OCI-LY7 (cell line): ENCODE data around the gene ZYG11B.

ENCODE experiments used
- EZH2phosphoT487 ChIP-seq: fragments of 200-600 bp; sonication (generic); IDR thresholded peaks from 2 replicates; pipeline ENCODE4 v1.6.1; 2018; ENCODE audit warnings: low read depth, borderline replicate concordance, mild to moderate bottlenecking, mixed run types, antibody characterized with exemption, low read length, moderate library complexity, mixed read lengths
- TF ChIP-seq, protein P1 (sequence below): fragments of 200-600 bp; sonication (generic); conservative IDR thresholded peaks from 2 replicates; pipeline ENCODE4 v1.5.1; 2014; ENCODE audit warnings: mild to moderate bottlenecking, antibody characterized with exemption, low read length, moderate library complexity, mixed read lengths

DNA sequence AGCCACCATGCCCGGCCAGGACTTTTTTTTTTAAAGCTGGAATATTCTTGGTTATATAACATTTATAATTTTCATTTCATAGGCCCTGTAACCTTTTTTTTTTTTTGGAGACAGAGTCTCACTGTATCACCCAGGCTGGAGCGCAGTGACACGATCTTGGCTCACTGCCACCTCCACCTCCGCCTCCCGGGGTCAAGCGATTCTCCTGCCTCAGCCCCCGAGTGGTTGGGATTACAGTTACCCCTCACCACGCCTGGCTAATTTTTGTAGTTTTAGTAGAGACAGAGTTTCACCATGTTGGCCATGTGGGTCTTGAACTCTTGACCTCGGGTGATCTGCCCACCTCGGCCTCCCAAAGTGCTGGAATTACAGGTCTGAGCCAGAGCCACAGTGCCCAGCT lies 12.6 kb downstream of the ZYG11B start:
- TF ChIP-seq, protein P1, sequence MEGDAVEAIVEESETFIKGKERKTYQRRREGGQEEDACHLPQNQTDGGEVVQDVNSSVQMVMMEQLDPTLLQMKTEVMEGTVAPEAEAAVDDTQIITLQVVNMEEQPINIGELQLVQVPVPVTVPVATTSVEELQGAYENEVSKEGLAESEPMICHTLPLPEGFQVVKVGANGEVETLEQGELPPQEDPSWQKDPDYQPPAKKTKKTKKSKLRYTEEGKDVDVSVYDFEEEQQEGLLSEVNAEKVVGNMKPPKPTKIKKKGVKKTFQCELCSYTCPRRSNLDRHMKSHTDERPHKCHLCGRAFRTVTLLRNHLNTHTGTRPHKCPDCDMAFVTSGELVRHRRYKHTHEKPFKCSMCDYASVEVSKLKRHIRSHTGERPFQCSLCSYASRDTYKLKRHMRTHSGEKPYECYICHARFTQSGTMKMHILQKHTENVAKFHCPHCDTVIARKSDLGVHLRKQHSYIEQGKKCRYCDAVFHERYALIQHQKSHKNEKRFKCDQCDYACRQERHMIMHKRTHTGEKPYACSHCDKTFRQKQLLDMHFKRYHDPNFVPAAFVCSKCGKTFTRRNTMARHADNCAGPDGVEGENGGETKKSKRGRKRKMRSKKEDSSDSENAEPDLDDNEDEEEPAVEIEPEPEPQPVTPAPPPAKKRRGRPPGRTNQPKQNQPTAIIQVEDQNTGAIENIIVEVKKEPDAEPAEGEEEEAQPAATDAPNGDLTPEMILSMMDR, result no peak
- no peak for TF ChIP-seq EZH2phosphoT487
